K562 (cell line): Measurements from ENCODE around the gene MDP1.

Source experiments
- NRF1 ChIP-seq, 2 experiments: fragments of 450-650 bp; IDR thresholded peaks in 1 of 2; conservative IDR thresholded peaks in 1 of 2; 2 replicates each; pipeline ENCODE4 v1.6.1; 2014; ENCODE audit warnings: mild to moderate bottlenecking in 2 of 2
- PCBP1 ChIP-seq: fragments of 200-400 bp; formaldehyde crosslinking; IDR thresholded peaks from 2 replicates; pipeline ENCODE4 v1.6.1; 2018; ENCODE audit warnings: mild to moderate bottlenecking, low read depth, low read length; ENCODE audit not compliant: poor library complexity, severe bottlenecking
- SIN3A ChIP-seq, 2 experiments: fragments of 150-350 bp in 1 of 2; IDR thresholded peaks; 2 replicates each; pipeline ENCODE4 v1.6.1; 2011 to 2016; ENCODE audit warnings: borderline replicate concordance in 2 of 2, low read depth in 2 of 2, low read length in 2 of 2, mild to moderate bottlenecking in 2 of 2, moderate library complexity in 2 of 2; ENCODE audit not compliant: control insufficient read depth in 1 of 2
- ZNF644 ChIP-seq: fragments of 200-800 bp; sonication (Bioruptor generic); IDR thresholded peaks from 2 replicates; pipeline ENCODE4 v1.6.1; 2016; ENCODE audit warnings: low read depth, missing genetic modification characterization, missing compliant biosample characterization
- ZNF766 ChIP-seq: fragments of 200-800 bp; sonication (Bioruptor generic); conservative IDR thresholded peaks from 2 replicates; pipeline ENCODE4 v1.6.1; 2016; ENCODE audit warnings: missing genetic modification characterization, missing compliant biosample characterization
- TF ChIP-seq, protein P1 (sequence below): sonication (generic); formaldehyde crosslinking; IDR thresholded peaks from 2 replicates; pipeline ENCODE4 v1.8.1; 2022; ENCODE audit warnings: missing genetic modification reagents
- TF ChIP-seq, protein P2 (sequence below): sonication (generic); formaldehyde crosslinking; IDR thresholded peaks from 2 replicates; pipeline ENCODE4 v1.8.1; 2023; ENCODE audit warnings: mild to moderate bottlenecking, missing genetic modification reagents, moderate library complexity
- TF ChIP-seq, protein P3 (sequence below), 3 experiments: IDR thresholded peaks in 2 of 3; conservative IDR thresholded peaks in 1 of 3; 2 replicates each; pipeline ENCODE4 v1.5.1; 2011 to 2012; ENCODE audit warnings: low read length in 3 of 3, mild to moderate bottlenecking in 3 of 3, control low read depth in 2 of 3, improper control_type of control experiment in 1 of 3, inconsistent platforms in 1 of 3, low read depth in 1 of 3, mixed read lengths in 1 of 3, moderate library complexity in 1 of 3; ENCODE audit not compliant: insufficient read depth in 2 of 3

DNA sequence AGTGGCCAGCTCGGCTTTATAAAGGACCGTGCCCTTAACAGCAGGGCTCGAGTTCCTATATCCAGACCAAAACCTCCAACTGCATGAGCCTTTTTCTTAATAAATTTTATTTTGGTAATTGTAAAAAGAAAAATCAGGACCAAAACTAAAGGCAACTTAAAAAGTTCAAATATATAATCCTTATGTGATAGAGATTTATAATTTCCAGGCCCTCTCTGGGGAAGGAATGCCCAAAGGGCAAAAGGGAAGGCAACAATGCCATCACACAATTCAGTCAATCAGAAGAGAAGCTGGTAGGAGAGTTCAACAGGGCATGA, 26.8 kb downstream of the MDP1 start:
- TF ChIP-seq ZNF766 (CRISPR knock-in tag): no peak
- TF ChIP-seq, protein P1, sequence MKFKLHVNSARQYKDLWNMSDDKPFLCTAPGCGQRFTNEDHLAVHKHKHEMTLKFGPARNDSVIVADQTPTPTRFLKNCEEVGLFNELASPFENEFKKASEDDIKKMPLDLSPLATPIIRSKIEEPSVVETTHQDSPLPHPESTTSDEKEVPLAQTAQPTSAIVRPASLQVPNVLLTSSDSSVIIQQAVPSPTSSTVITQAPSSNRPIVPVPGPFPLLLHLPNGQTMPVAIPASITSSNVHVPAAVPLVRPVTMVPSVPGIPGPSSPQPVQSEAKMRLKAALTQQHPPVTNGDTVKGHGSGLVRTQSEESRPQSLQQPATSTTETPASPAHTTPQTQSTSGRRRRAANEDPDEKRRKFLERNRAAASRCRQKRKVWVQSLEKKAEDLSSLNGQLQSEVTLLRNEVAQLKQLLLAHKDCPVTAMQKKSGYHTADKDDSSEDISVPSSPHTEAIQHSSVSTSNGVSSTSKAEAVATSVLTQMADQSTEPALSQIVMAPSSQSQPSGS: no peak
- no peak for TF ChIP-seq NRF1 (conservative IDR thresholded peaks at IDR 0.05 in 1 of 2, IDR thresholded peaks at IDR 0.05 in 1 of 2)
- no peak for TF ChIP-seq PCBP1
- TF ChIP-seq, protein P2, sequence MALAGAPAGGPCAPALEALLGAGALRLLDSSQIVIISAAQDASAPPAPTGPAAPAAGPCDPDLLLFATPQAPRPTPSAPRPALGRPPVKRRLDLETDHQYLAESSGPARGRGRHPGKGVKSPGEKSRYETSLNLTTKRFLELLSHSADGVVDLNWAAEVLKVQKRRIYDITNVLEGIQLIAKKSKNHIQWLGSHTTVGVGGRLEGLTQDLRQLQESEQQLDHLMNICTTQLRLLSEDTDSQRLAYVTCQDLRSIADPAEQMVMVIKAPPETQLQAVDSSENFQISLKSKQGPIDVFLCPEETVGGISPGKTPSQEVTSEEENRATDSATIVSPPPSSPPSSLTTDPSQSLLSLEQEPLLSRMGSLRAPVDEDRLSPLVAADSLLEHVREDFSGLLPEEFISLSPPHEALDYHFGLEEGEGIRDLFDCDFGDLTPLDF (CRISPR knock-in tag): no peak
- no peak for TF ChIP-seq SIN3A (IDR thresholded peaks at IDR 0.05; ENCODE audit: borderline replicate concordance in 2 of 2, control insufficient read depth in 1 of 2, low read depth in 2 of 2, low read length in 2 of 2)
- TF ChIP-seq ZNF644 (tag): no peak
- TF ChIP-seq, protein P3, sequence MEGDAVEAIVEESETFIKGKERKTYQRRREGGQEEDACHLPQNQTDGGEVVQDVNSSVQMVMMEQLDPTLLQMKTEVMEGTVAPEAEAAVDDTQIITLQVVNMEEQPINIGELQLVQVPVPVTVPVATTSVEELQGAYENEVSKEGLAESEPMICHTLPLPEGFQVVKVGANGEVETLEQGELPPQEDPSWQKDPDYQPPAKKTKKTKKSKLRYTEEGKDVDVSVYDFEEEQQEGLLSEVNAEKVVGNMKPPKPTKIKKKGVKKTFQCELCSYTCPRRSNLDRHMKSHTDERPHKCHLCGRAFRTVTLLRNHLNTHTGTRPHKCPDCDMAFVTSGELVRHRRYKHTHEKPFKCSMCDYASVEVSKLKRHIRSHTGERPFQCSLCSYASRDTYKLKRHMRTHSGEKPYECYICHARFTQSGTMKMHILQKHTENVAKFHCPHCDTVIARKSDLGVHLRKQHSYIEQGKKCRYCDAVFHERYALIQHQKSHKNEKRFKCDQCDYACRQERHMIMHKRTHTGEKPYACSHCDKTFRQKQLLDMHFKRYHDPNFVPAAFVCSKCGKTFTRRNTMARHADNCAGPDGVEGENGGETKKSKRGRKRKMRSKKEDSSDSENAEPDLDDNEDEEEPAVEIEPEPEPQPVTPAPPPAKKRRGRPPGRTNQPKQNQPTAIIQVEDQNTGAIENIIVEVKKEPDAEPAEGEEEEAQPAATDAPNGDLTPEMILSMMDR (IDR thresholded peaks at IDR 0.05 in 2 of 3, conservative IDR thresholded peaks at IDR 0.05 in 1 of 3; ENCODE audit: insufficient read depth in 2 of 3, low read depth in 1 of 3, low read length in 3 of 3): no peak
